B cell (primary cell): ENCODE data around the gene TRPM1.

Source experiments
- EZH2 ChIP-seq: IDR thresholded peaks from 2 replicates; pipeline ENCODE4 v1.6.1; 2012; ENCODE audit warnings: borderline replicate concordance, low read depth, mild to moderate bottlenecking, moderate library complexity, low read length; ENCODE audit not compliant: insufficient read depth, poor library complexity, severe bottlenecking
- TF ChIP-seq, protein P1 (sequence below): fragments of 200-600 bp; IDR thresholded peaks from one replicate; pipeline ENCODE4 v1.8.0; 2022; ENCODE audit warnings: antibody characterized with exemption, mild to moderate bottlenecking

DNA sequence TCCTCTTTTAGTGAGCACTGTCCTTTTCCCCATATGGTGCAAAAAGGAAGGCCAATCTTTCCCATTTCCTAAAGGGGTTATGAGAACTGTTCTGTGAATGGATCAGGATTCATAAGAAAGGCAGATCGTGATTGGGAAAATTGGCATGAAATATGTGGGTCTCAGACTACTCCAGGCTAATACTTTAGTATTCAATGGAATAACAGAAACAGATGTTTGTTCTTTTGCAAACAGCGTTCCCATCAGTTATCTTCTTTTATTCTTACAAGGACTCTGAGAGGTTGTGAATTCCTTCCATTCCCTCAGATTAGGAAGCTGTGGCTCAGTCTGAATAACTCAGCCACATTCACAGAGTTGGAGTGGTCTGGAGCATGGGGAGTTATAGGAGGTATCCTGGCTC, 58.8 kb downstream of the TRPM1 start:
- TF ChIP-seq, protein P1, sequence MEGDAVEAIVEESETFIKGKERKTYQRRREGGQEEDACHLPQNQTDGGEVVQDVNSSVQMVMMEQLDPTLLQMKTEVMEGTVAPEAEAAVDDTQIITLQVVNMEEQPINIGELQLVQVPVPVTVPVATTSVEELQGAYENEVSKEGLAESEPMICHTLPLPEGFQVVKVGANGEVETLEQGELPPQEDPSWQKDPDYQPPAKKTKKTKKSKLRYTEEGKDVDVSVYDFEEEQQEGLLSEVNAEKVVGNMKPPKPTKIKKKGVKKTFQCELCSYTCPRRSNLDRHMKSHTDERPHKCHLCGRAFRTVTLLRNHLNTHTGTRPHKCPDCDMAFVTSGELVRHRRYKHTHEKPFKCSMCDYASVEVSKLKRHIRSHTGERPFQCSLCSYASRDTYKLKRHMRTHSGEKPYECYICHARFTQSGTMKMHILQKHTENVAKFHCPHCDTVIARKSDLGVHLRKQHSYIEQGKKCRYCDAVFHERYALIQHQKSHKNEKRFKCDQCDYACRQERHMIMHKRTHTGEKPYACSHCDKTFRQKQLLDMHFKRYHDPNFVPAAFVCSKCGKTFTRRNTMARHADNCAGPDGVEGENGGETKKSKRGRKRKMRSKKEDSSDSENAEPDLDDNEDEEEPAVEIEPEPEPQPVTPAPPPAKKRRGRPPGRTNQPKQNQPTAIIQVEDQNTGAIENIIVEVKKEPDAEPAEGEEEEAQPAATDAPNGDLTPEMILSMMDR = no peak
- no peak for TF ChIP-seq EZH2
